SK-N-MC (cell line): Measurements from ENCODE around the gene GPS1.

Source experiments
- FOXP2 ChIP-seq: optimal IDR thresholded peaks from 2 replicates; pipeline ENCODE3; 2011; ENCODE audit warnings: mild to moderate bottlenecking, moderate library complexity; ENCODE audit not compliant: insufficient read depth; ENCODE audit errors: extremely low read length, control extremely low read depth
- POLR2AphosphoS5 ChIP-seq: IDR thresholded peaks from 2 replicates; pipeline ENCODE4 v1.6.1; 2012; ENCODE audit warnings: mild to moderate bottlenecking, low read depth, low read length, borderline replicate concordance

DNA sequence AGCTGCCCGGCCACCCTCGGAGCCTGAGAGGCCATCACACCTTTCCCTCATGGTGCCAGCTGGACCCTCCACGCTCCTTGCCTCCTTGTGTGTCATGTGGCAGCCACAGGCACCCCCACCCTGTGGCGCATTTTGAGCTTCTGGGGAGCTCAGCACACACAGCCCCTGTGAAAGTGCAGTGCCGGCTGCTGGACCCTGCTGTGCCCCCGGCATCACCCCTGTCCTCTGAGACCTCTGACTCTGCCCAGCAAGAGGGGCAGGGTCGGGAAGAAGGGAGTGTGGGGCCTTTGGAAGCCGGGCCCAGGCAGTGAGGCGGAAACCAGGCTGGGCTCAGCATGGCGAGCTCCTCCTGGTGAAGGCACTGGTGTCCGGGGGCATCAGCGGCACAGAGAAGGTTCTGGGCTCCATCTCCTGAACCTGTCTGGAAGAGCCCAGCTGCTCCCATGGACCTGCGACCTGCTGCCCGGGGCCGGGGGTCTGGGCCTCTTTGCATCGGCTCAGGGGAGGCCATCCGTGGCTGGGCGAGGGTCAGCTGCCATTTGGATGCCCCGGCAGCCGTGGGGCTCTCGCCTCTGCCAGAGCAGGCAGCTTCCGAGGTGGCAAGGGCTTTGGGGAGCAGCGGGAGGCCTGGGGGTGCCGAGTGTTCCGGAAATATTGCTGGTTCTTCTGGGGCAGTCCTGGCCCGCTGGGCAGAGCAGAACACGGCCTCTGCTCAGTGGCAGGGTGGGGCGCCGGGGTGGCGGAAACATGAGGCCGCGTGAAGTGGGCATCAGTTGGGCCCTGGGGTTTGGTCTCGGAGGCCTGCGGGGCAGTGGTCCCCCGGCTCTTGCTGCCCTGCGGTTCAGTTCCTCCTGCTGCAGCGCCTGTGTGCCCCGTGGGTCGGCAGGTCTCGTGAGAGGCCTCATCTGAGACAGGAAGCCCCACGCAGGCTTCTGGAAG, 46.9 kb upstream of the GPS1 start:
- no peak for TF ChIP-seq FOXP2
- TF ChIP-seq POLR2AphosphoS5, result no peak
